CD4-positive, alpha-beta T cell treated with Interferon alpha-2 for 1 hour (primary cell): Measurements from ENCODE around the gene FOSB.
A peak's percentile ranks its signal among the peaks of the same experiment; 100 is the strongest.
"Not testable (repeated sequence)": the region's sequence is repeated elsewhere in the genome, so short reads cannot be mapped to it uniquely, and the experiment has no call there.

Experiments used
- DNase-seq, 2 donors: peaks; one replicate each; pipeline ENCODE4 v3.0.0-alpha.2; 2020 to 2022

The FOSB gene

GRCh38 chr19:45506989-45507871, 39.4 kb downstream of the FOSB start, which contains the start of gene VASP:
TSS of gene VASP (plus strand) at chr19:45507479. CDS start at chr19:45507772, 293 bp downstream.
- peak; percentile 89 to 92 for DNase-seq

- no peak for DNase-seq
Observed at GRCh38 chr19:45507872-45508416, 40.1 kb downstream of the FOSB start.

GRCh38 chr19:45508417-45508860, 40.6 kb downstream of the FOSB start:
- peak; percentile 27 to 40 for DNase-seq

- DNase-seq = peak; percentile 37 to 64
Observed at GRCh38 chr19:45508861-45509691, 41.3 kb downstream of the FOSB start.

- DNase-seq = no peak
Observed at GRCh38 chr19:45509692-45510015, 41.9 kb downstream of the FOSB start.

GRCh38 chr19:45510352-45510751, 42.6 kb downstream of the FOSB start:
- DNase-seq = not testable (repeated sequence)

GRCh38 chr19:45511074-45511473, 43.3 kb downstream of the FOSB start:
- no peak for DNase-seq

GRCh38 chr19:45512881-45513483, 45.2 kb downstream of the FOSB start:
- no peak for DNase-seq

- DNase-seq = no peak
Observed at GRCh38 chr19:45514376-45515051, 46.7 kb downstream of the FOSB start.

- DNase-seq = peak; percentile 68 to 84
Observed at GRCh38 chr19:45515081-45515624, 47.4 kb downstream of the FOSB start.

- no peak for DNase-seq
Observed at GRCh38 chr19:45515807-45516401, 48.1 kb downstream of the FOSB start.

GRCh38 chr19:45517238-45517637, 49.4 kb downstream of the FOSB start:
- DNase-seq = no peak

- no peak for DNase-seq
Observed at GRCh38 chr19:45517641-45518468, 50.1 kb downstream of the FOSB start.

GRCh38 chr19:45518469-45518826, 50.7 kb downstream of the FOSB start:
- no peak for DNase-seq

GRCh38 chr19:45522010-45522941, 54.5 kb downstream of the FOSB start:
- DNase-seq = no peak

- peak; percentile 83 to 89 for DNase-seq
Observed at GRCh38 chr19:45523642-45524256, 56.0 kb downstream of the FOSB start.

- DNase-seq = no peak
Observed at GRCh38 chr19:45524575-45525129, 56.9 kb downstream of the FOSB start.
